GM19043 (cell line): ENCODE results near the gene TCAP.
A peak's percentile ranks its signal among the peaks of the same experiment; 100 is the strongest.
"Not testable (repeated sequence)": the region's sequence is repeated elsewhere in the genome, so short reads cannot be mapped to it uniquely, and the experiment has no call there.

Source experiments
- ATAC-seq: cut with Tn5 transposase; IDR thresholded peaks from one replicate; pipeline ENCODE4 v1.9.1; 2021; ENCODE audit warnings: low read depth; ENCODE audit not compliant: unreplicated experiment

The TCAP gene

GRCh38 chr17:39677542-39678339 lies 12.6 kb downstream of the TCAP start:
- ATAC-seq: no peak

DNA sequence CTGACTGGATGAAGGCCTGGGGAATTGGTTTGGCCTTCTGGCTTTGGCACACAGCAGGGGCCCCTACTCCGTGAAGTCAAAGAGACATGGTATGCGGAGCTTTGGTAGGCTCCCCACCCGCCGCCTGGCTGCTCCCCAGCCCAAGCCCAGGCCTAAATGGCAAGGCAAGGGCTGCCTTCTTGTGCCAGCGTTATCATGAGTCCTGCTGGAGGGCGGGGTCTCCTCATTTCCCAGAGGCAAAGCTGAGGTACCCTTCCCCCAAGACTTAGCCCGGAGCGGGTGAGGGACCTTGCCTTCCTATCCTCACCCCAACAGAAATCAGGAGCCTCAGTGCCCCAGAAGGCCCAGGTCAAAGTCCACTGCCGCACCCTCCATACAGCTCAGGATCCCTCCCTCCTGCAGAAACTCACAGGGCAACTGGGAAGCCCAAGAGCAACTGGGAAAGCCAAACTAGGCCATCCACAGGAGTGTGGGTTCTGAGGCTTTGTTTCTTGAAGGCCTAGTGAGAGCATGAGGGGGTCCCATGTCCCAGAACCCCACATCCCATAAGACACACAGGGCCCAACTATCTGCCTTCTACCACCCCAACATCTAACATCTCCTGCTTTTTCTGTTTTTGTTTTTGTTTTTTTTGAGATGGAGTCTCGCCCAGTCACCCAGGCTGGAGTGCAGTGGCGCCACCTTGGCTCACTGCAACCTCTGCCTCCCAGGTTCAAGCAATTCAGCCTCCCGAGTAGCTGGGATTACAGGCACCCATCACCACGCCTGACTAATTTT lies 13.4 kb downstream of the TCAP start:
- no peak for ATAC-seq

DNA sequence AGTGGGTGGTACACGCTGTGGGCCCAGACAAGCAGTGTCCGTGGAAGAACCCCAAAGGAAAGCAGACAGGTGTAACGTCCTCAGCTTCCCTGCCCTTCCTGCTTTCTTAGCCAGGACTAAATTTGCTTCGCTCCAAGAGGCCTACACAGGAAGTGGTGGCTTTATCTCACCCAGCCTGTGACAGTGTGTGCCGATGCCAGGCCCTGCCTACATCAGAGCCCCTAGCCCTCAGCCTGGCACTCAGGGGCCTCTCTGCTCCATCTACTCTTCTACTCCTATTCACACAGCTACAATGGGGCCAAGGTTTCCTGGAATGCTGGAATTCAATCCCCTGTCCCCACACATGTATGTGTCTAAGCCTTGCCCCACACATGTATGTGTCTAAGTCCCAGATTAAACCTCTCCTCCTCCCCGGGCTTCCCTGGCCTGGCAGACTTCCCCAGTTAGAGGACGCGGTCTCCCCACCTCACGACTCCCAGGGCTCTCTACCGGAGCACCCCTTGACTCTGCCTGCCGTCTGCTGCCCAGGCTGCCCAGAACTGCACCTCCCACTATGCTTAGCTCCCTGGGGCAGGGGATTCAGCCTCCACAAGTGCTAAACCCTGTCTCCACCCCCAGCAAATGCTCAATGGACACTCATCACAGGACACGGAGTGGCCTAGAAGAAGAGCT lies 14.5 kb downstream of the TCAP start:
- ATAC-seq: no peak

GRCh38 chr17:39683295-39683939 lies 18.3 kb downstream of the TCAP start:
- ATAC-seq: no peak

DNA sequence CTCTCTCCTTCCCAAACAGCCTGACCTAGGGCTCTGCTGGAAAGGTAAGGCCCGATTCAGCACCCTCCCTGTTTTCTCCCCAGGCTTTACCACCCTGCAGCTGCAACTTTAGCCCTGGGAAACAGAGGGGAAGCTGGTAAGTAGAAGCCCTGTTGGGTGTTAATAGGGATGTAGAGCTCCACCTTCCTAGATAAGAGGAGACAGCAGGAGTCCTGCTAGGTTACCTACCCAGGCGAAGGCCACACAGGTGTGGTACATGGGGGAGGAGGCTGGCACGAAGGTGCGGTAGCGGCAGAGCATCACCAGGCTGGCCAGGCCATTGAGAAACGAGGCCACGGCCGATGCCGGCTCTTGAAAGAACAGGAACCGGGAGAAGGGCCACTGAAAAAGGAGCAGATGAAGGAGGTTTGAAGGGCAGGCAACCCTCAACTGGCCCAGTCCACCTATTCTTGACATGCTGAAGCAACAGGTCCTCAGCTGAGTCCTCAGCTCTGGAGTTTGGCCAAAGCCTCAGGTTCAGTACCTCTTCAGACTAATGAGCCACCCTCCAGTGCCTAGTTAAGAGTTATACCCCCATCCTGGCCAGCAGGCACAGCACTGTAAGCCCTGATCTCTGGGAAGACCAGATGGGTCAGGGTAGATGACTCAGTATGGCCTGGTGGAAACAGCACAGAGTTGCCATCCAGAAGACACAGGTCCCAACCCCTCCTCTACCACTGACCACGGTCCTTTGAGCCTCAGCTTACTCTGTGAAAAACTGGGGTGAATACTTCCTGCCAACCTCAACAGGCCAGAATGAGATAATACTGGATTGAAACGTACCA lies 19.4 kb downstream of the TCAP start:
- no peak for ATAC-seq

GRCh38 chr17:39687101-39687545 lies 22.0 kb downstream of the TCAP start:
- no peak for ATAC-seq

- ATAC-seq: peak; percentile 79
Observed at GRCh38 chr17:39687546-39688474, 22.7 kb downstream of the TCAP start, which contains the start of gene PGAP3. PGAP3 (minus strand) TSS chr17:39688057; CDS start chr17:39688014, 43 bp downstream.

GRCh38 chr17:39688475-39688835 lies 23.3 kb downstream of the TCAP start:
- no peak for ATAC-seq

DNA sequence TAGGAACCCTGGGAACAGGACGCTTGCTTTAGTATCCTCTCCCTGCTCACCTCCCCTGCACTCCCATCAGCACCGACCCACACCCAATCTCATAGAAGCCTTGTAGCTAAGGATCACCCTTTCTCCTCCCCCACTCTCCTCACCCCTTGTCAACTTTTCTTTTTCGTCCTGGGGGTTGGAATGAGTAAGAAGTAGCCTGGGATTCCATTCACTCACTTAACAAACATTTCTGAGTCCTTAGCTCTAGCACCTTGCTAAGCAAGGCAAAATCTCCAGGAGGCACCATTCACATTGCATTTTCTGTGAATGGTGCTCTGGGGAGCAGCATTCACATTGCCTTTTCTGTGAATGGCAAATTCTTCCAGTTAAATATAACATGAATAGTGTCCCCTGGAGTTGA lies 23.8 kb downstream of the TCAP start:
- no peak for ATAC-seq

GRCh38 chr17:39694593-39694992 lies 29.4 kb downstream of the TCAP start:
- ATAC-seq: no peak

DNA sequence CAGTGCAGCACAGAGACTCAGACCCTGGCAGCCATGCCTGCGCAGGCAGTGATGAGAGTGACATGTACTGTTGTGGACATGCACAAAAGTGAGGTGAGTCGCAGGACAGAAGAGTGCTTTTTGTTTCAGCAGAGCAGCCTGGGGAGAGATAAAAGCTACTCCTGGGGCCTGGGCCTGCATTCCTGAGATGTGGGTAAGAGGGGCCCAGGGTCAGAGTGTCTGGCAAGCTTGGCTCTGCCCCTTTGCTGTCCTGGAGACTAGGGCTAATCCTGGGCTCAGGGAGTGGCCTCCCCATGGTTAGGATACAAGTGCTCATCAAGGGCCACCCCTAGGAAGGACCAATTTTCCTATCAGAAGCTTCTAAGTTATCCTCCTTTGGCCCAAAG lies 29.9 kb downstream of the TCAP start:
- ATAC-seq: no peak

DNA sequence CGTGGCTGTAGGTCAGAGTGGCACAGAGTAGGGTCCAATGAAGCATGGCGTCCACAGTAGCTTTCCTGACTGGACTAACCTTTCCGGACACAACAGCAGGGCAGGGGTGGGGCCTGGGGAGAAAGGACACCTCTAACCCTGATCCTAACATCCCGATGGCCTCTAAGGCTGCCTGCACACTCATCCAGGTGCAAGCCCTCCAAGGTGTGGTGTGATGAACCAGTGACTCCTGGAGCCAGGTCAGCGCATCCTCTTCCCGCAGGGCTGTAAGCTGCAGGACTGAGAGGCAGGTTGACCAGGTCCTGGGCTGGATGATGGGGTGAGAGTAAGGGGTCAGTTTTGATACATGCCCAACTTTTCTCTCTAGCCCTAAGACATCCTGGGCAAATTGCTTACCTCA lies 31.6 kb downstream of the TCAP start:
- ATAC-seq: no peak

- ATAC-seq: no peak
Observed at GRCh38 chr17:39697961-39698360, 32.8 kb downstream of the TCAP start.

DNA sequence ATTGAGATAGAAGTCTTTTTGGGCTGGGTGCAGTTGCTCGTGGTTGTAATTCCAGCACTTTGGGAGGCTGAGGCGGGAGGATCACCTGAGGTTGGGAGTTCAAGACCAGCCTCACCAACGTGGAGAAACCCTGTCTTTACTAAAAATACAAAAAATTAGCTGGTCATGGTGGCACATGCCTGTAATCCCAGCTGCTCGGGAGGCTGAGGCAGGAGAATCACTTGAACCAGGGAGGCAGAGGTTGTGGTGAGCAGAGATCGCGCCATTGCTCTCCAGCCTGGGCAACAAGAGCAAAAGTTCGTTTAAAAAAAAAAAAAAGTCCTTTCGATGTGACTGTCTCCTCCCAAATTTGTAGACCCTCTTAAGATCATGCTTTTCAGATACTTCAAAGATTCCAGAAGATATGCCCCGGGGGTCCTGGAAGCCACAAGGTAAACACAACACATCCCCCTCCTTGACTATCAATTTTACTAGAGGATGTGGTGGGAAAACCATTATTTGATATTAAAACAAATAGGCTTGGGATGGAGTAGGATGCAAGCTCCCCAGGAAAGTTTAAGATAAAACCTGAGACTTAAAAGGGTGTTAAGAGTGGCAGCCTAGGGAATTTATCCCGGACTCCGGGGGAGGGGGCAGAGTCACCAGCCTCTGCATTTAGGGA lies 34.1 kb downstream of the TCAP start:
- not testable (repeated sequence) for ATAC-seq

DNA sequence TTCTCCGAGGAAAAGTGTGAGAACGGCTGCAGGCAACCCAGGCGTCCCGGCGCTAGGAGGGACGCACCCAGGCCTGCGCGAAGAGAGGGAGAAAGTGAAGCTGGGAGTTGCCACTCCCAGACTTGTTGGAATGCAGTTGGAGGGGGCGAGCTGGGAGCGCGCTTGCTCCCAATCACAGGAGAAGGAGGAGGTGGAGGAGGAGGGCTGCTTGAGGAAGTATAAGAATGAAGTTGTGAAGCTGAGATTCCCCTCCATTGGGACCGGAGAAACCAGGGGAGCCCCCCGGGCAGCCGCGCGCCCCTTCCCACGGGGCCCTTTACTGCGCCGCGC lies 34.6 kb downstream of the TCAP start, which contains the start of gene ERBB2:
TSS of gene ERBB2 (plus strand) at position 247 of the 330 bp plus-strand sequence. CDS start 175 bp downstream, outside the sequence.
- ATAC-seq: no peak

- ATAC-seq: no peak
Observed at GRCh38 chr17:39700148-39700987, 35.2 kb downstream of the TCAP start.

DNA sequence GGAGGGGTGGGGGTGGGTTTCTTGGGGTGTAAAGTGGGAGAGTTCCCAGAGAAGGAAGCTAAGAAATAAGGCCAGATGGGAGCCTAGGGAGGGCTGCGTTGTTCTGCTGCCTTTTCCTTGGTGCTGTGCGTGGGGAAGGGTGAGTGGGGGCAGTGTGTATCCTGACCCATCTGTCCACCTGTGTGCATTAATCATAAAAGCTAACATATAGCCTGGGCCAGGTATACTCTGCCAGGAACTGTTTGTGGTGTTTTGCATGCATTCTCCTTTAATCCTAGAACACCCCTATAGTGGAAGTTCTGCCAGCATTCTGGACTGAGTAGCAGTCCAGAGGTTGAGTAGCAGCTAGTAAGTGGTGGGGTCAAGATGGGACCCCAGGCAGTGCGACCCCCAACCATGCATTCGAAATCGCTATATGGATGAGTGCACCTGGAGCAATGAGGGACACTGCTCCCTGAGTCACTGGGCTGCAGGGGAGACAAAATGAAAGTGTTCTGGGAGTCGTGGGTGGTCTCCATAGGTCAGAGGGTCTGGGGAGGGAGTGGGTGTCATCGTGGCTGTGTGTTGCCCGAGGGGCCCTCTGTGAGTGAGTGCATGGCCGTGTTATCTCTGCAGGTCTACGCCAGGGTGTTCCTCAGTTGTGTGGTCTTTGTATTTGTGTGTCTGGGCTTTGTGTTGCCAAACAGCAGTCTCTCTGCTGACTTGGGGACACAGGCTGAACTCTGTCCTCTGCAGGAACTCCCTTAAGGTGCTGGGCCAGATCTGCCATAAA lies 36.0 kb downstream of the TCAP start:
- ATAC-seq: no peak
